Subcutaneous adipose tissue (tissue), 4 donors: ENCODE measurements around the gene BIRC6. TPM values are rescaled to one million over a fixed set of nuclear protein-coding genes. Genes with fewer than 3 reads are reported as not detected.

Experiments used
- total RNA-seq, 4 donors: library from RNA; depleted of rRNA; stranded (reverse); fragments of >200 nt; gene quantifications; one replicate each; pipeline ENCODE4 v1.1.0, GENCODE V29; 2016
- TF ChIP-seq, protein P1 (sequence below): fragments of 450-650 bp; IDR thresholded peaks from one replicate; pipeline ENCODE4 v1.5.1; 2016; ENCODE audit warnings: low read depth, mild to moderate bottlenecking, control low read depth, antibody characterized with exemption, moderate library complexity

The BIRC6 gene
- total RNA-seq, 4 donors from 2014 or later: 120 to 147 (median 143) TPM

DNA sequence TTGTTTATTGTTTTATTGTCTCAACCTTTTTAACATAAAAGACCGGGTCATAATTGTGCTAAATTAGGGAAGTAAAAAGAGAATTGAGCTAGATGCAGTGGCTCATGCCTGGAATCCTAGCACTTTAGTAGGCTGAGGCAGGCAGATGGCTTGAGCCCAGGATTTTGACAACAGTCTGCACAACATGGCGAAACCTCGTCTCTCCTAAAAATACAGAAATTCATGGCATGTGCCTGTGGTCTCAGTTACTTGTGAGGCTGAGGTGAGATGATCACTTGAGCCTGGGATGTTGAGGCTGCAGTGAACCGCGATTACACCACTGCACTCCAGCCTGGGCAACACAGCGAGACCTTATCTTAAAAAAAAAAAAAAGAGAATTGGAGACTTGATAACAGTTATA is 166.9 kb downstream of the BIRC6 start:
- TF ChIP-seq, protein P1, sequence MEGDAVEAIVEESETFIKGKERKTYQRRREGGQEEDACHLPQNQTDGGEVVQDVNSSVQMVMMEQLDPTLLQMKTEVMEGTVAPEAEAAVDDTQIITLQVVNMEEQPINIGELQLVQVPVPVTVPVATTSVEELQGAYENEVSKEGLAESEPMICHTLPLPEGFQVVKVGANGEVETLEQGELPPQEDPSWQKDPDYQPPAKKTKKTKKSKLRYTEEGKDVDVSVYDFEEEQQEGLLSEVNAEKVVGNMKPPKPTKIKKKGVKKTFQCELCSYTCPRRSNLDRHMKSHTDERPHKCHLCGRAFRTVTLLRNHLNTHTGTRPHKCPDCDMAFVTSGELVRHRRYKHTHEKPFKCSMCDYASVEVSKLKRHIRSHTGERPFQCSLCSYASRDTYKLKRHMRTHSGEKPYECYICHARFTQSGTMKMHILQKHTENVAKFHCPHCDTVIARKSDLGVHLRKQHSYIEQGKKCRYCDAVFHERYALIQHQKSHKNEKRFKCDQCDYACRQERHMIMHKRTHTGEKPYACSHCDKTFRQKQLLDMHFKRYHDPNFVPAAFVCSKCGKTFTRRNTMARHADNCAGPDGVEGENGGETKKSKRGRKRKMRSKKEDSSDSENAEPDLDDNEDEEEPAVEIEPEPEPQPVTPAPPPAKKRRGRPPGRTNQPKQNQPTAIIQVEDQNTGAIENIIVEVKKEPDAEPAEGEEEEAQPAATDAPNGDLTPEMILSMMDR: no peak

DNA sequence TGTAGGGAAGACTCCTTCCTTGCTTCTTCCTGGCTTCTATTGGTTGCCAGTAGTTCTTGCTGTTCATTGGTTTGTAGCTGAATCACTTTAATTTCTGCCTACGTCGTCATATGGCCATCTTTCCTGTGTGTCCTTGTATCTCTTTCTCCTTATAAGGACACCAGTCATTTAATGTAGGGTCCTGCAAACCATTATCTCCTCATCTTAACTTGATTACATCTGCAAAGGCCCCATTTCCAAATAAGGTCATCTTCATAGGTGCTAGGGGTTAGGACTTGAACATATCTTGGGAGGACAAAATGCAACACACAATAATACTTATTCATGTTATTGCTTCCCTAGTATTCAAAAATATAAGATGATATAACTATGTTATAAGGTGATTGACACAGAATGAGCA is 175.5 kb downstream of the BIRC6 start:
- TF ChIP-seq, protein P1: no peak

DNA sequence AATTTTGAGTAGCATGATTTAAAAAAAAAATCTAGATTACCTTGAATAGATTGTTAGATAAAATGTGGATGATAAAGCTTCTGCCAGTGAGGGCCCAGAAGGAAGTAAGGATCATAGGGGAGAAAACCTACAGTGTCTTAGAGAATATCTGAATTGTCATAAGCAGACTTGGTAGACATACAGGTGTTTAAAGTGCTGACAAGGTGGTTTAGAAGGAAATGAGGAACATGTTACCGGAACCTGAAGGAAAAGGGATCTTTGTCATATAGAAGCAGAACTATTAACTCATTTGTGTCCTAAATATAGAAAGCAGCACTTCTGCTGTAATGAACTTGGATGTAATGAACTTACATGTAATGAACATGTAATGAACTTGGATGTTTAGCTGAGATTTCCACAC is 176.1 kb downstream of the BIRC6 start:
- TF ChIP-seq, protein P1: no peak

DNA sequence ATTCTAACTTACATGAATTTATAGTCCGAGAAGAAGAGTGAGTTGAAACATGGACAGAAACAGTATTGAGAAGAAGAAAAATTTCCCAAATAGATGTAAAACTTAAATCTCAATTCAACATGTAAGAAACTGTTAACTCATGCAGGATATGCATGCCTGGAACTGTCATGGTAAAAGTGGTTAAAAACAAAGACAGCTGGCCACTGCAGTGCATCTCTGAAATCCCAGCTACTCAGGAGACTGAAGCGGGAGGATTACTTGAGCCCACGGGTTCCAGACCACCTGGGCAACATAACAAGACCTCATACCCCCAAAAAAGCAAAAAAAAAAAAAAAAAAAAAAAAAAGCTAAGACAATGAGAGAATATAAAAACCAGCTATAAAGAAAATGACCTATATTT is 178.0 kb downstream of the BIRC6 start:
- TF ChIP-seq, protein P1: no peak

DNA sequence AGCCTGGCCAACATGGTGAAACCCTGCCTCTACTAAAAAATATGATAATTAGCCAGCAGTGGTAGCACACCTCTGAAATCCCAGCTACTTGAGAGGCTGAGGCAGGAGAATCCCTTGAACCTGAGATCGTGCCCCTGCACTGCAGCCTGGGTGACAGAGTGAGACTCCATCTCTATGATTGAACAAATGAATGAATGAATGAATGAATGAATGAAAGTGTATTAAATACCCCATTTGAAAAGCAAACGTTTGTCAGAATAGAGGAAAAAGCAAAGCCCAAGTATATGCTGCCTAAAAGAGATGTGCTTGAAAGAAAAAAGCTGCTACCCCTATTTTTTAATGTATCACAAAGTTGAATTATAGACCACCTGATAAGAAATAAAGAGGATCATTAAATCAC is 181.9 kb downstream of the BIRC6 start:
- TF ChIP-seq, protein P1: no peak

DNA sequence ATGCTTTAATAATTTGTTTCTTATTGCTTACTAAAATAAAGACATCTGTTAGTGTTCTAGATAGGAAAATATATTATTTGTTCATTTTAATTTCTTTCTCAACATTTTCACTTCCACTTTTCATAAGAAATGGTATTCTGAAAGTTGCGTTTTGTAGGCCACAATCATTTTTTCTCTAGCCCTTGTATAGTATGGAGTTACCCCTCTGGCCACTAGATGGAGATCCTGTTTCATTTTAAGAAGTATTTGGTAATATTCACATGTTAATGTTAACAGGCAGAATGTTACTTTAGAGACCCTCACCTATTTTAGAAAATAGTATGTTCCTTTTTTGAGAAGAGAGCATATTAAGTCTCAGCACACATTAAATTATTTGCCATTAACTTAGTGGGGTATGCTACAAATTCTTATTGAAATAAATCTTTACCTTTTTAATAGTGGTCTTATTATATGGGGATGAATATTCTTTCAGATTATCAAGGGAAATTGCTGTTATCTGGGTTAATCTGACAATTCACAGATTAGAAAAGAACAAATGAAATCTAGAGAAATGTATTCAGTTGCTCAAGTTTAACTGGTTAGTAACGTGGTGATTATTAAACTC is 197.1 kb downstream of the BIRC6 start:
- TF ChIP-seq, protein P1: no peak

DNA sequence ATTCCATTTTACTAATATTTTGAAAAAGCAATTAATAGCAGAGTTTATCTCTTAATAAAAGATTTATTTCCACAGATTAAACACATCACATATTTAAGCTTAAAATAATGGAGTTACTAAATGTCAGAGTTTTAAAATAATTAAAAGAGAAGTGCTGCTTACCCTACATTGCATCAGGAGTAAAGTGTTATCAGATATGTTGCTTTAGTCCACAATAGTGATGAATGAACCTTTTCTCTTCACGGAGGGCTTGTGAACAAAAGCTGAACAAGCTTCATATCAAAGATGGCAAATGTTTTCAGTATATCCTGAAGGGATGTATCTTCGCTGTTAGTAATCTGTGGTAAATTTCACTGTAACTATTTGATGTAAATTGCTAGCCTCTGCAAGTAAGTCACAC is 201.7 kb downstream of the BIRC6 start:
- TF ChIP-seq, protein P1: no peak
